K562 (cell line): Measurements from ENCODE around the gene NTSR1. TPM values are rescaled to one million over a fixed set of nuclear protein-coding genes. Genes with fewer than 3 reads are reported as not detected.

ENCODE experiments used
- ATAC-seq: fragments of 200-7000 bp; cut with Tn5 transposase; 3 replicates; pipeline ENCODE4 v1.9.1; 2020; ENCODE audit warnings: moderate library complexity
- BruUV-seq: library from RNA; stranded (reverse); fragments of 400-500 nt; replicated peaks from 2 replicates; lab custom pipeline; 2021; lab: Mats Ljungman, UMichigan
- CTCF ChIA-PET: fragments of 300-600 bp; formaldehyde crosslinking; extraction: SDS; loops from one replicate; lab custom pipeline; 2021; ENCODE audit warnings: low intra/inter-chr PET ratio; lab: Yijun Ruan, JAX
- POLR2A ChIA-PET: fragments of 300-600, 350-650 bp; sonication (Branson Sonifier 250); formaldehyde crosslinking; extraction: SDS; loops from one replicate; lab custom pipeline; 2021; ENCODE audit warnings: antibody characterized with exemption, inconsistent platforms; lab: Yijun Ruan, JAX
- DNase-seq, 4 experiments: peaks; one replicate each; pipeline versions ENCODE4 v3.0.0 to v3.0.0-alpha.2; 2011 to 2018; ENCODE audit warnings: low spot score in 3 of 4, mixed read lengths in 3 of 4; ENCODE audit errors: extremely low read depth in 1 of 4
- FAIRE-seq: peaks from 2 replicates; lab custom pipeline; 2011; peaks lifted over from hg19 to GRCh38; lab: Jason Lieb, UNC
- H2AFZ ChIP-seq: 2 replicates; pipeline ENCODE4 v1.6.0; 2011; ENCODE audit warnings: low read depth, low read length, control low read depth, inconsistent platforms
- H3K27ac ChIP-seq: fragments of 200-600 bp; 3 replicates; pipeline ENCODE4 v1.8.0; 2011; ENCODE audit warnings: low read depth, mild to moderate bottlenecking, control low read depth, inconsistent platforms, low read length, moderate library complexity, mixed read lengths; ENCODE audit errors: extremely low read depth
- H3K27me3 ChIP-seq, 2 experiments: fragments of 300-600 bp in 1 of 2; 2 replicates in 1 of 2; 3 replicates in 1 of 2; pipeline versions ENCODE4 v1.6.0 to v1.8.0; 2011; ENCODE audit warnings: inconsistent platforms in 2 of 2, low read length in 2 of 2, mild to moderate bottlenecking in 1 of 2, mixed read lengths in 1 of 2, moderate library complexity in 1 of 2; ENCODE audit not compliant: control insufficient read depth in 2 of 2, insufficient read depth in 2 of 2
- H3K36me3 ChIP-seq: fragments of 300-600 bp; 3 replicates; pipeline ENCODE4 v1.8.0; 2011; ENCODE audit warnings: mild to moderate bottlenecking, low read length, inconsistent platforms; ENCODE audit not compliant: control insufficient read depth, insufficient read depth
- H3K4me1 ChIP-seq, 2 experiments: fragments of 200-600 bp in 1 of 2; replicated peaks in 1 of 2; 2 replicates in 1 of 2; 3 replicates in 1 of 2; pipeline versions ENCODE4 v1.5.1 to v1.8.0; 2011; ENCODE audit warnings: inconsistent platforms in 2 of 2, low read length in 2 of 2, mild to moderate bottlenecking in 1 of 2, mixed read lengths in 1 of 2, moderate library complexity in 1 of 2; ENCODE audit not compliant: control insufficient read depth in 2 of 2, insufficient read depth in 2 of 2
- H3K4me2 ChIP-seq: 2 replicates; pipeline ENCODE4 v1.6.1; 2011; ENCODE audit warnings: low read length, control low read depth, inconsistent platforms, mixed read lengths; ENCODE audit not compliant: insufficient read depth
- H3K4me3 ChIP-seq: fragments of 200-600 bp; sonication (generic), shearing (Covaris generic); 2 replicates; pipeline ENCODE4 v1.5.1; 2016; ENCODE audit warnings: control low read depth, inconsistent platforms
- H3K79me2 ChIP-seq: fragments of 200-600 bp; 3 replicates; pipeline ENCODE4 v1.8.0; 2011; ENCODE audit warnings: low read length, inconsistent platforms; ENCODE audit not compliant: control insufficient read depth, insufficient read depth
- H3K9ac ChIP-seq, 2 experiments: 2 replicates each; pipeline versions ENCODE4 v1.6.0 to v1.6.1; 2011; ENCODE audit warnings: low read depth in 2 of 2, low read length in 2 of 2, control low read depth in 1 of 2, inconsistent platforms in 1 of 2, mild to moderate bottlenecking in 1 of 2, mixed read lengths in 1 of 2; ENCODE audit not compliant: insufficient read depth in 1 of 2
- H3K9me1 ChIP-seq: one replicate; pipeline ENCODE4 v1.6.0; 2011; ENCODE audit warnings: inconsistent platforms, mild to moderate bottlenecking, low read length, moderate library complexity; ENCODE audit not compliant: control insufficient read depth, insufficient read depth
- H3K9me3 ChIP-seq: replicated peaks from 2 replicates; pipeline ENCODE4 v1.5.1; 2011; ENCODE audit warnings: low read depth, low read length, inconsistent platforms; ENCODE audit not compliant: control insufficient read depth, insufficient read depth
- H4K20me1 ChIP-seq: replicated peaks from 2 replicates; pipeline ENCODE4 v1.6.1; 2011; ENCODE audit warnings: low read length, inconsistent platforms, mixed read lengths; ENCODE audit not compliant: control insufficient read depth, insufficient read depth
- FOXP1 ChIP-seq: sonication (generic); formaldehyde crosslinking; IDR thresholded peaks from 2 replicates; pipeline ENCODE4 v1.8.0; 2022; ENCODE audit warnings: mild to moderate bottlenecking, missing genetic modification reagents
- HSF4 ChIP-seq: fragments of 250-450 bp; sonication (Bioruptor Pico); IDR thresholded peaks from 2 replicates; pipeline ENCODE4 v2.1.2; 2022; ENCODE audit warnings: mild to moderate bottlenecking, moderate library complexity, borderline replicate concordance
- KAT2B ChIP-seq: IDR thresholded peaks from one replicate; pipeline ENCODE4 v1.6.1; 2012; ENCODE audit warnings: low read depth, mild to moderate bottlenecking, control low read depth, inconsistent platforms, low read length, moderate library complexity
- MLLT1 ChIP-seq, 2 experiments: fragments of 450-650 bp; IDR thresholded peaks; 2 replicates each; pipeline ENCODE4 v1.6.1; 2016
- MNT ChIP-seq, 2 experiments: fragments of 450-650 bp; conservative IDR thresholded peaks; 2 replicates each; pipeline ENCODE4 v1.6.1; 2017; ENCODE audit warnings: mild to moderate bottlenecking in 2 of 2, moderate library complexity in 2 of 2
- NFIX ChIP-seq: fragments of 250-450 bp; sonication (Bioruptor Pico); IDR thresholded peaks from 2 replicates; pipeline ENCODE4 v1.4.0; 2020; ENCODE audit warnings: low read depth, mild to moderate bottlenecking, moderate library complexity
- NFRKB ChIP-seq: fragments of 450-650 bp; IDR thresholded peaks from 2 replicates; pipeline ENCODE4 v1.6.1; 2016; ENCODE audit warnings: low read depth
- NFYB ChIP-seq: IDR thresholded peaks from 2 replicates; pipeline ENCODE4 v1.6.1; 2011; ENCODE audit warnings: mild to moderate bottlenecking, moderate library complexity; ENCODE audit not compliant: insufficient read length; ENCODE audit errors: extremely low read depth
- SAFB2 ChIP-seq: fragments of 200-400 bp; formaldehyde crosslinking; IDR thresholded peaks from 2 replicates; pipeline ENCODE4 v1.6.1; 2018; ENCODE audit warnings: borderline replicate concordance, low read length, low read depth, moderate library complexity; ENCODE audit not compliant: severe bottlenecking
- STAT5A ChIP-seq: IDR thresholded peaks from 2 replicates; pipeline ENCODE4 v1.6.1; 2012; ENCODE audit warnings: low read length, inconsistent platforms, borderline replicate concordance
- ZNF263 ChIP-seq: sonication (generic); formaldehyde crosslinking; IDR thresholded peaks from 2 replicates; pipeline ENCODE4 v1.8.0; 2022; ENCODE audit warnings: mild to moderate bottlenecking, missing genetic modification reagents, borderline replicate concordance
- WGBS: fragments of 100-300 bp; shearing (Covaris generic); methylation state at CpG from one replicate; pipeline ENCODE4 v1.1.6; 2016; ENCODE audit warnings: low coverage, mixed read lengths; ENCODE audit not compliant: insufficient coverage; ENCODE audit errors: missing lambda C conversion rate; 5-methylcytosine and 5-hydroxymethylcytosine counted together
- in situ Hi-C: fragments of 300-500 bp; cut with MboI; formaldehyde crosslinking; loops from 4 replicates; pipeline ENCODE4 v1.15.0; 2018; ENCODE audit warnings: inconsistent platforms, mixed read lengths
- intact Hi-C: fragments of 100-400 bp; cut with micrococcal nuclease; formaldehyde crosslinking; loops from 2 replicates; pipeline ENCODE4 v1.14.2; 2022
- polyA plus RNA-seq, 8 experiments: library from polyadenylated mRNA; depleted of rRNA in 4 of 8; stranded (reverse) in 5 of 8; unstranded in 3 of 8; fragments of >200 nt; fragmentation: Nextera tagmentation in 2 of 8; fragmentation: Illumina TruSeq in 1 of 8; extraction: Ambion mirVana in 2 of 8; extraction: Trizol in 1 of 8; gene quantifications; 2 replicates each; pipeline versions ENCODE4 v1.2.1 to v1.2.3, GENCODE V29; 2011 to 2014; ENCODE audit warnings: inconsistent platforms in 1 of 8, missing spikeins in 1 of 8
- total RNA-seq, 7 experiments: library from RNA; depleted of rRNA in 6 of 7; stranded (reverse); fragments of >200 nt in 6 of 7; fragmentation: Illumina TruSeq in 2 of 7; extraction: Trizol in 2 of 7; gene quantifications; 2 replicates each; pipeline versions ENCODE4 v1.2.1 to v1.2.3, GENCODE V29; 2011 to 2021; ENCODE audit warnings: low replicate concordance in 1 of 7

Gene NTSR1
- total and polyA plus RNA-seq, 9 of the 15 experiments (the other 6 are each of a cell fraction or from before 2014, with no cell fraction given): 0.04 to 0.40 (median 0.13) TPM; not detected in 3

- intact Hi-C loops (loop anchor here (5.0 kb wide), 2 partner anchors 142 to 187 kb away; no protein-coding TSS in a partner anchor), in situ Hi-C loops (loop anchor here (10.0 kb wide), 1 partner anchor 315 kb away; no protein-coding TSS in a partner anchor)
- Histone ChIP-seq H2AFZ (no peak overlapping the region), H3K27me3 (no peaks in the 10 kb centered on the region), H3K4me1 (peaks cover 7 to 74% of the 10 kb centered on the region in 2 experiments), H4K20me1 (peaks cover 4% of the 10 kb centered on the region), H3K4me2 (no peak overlapping the region), H3K9me3 (no peaks in the 10 kb centered on the region), H3K36me3 (peaks cover 61% of the 10 kb centered on the region; the same call in 2 of the 3 replicates), H3K4me3 (no peak overlapping the region), H3K27ac (no peak overlapping the region), H3K9me1 (no peaks in the 10 kb centered on the region), H3K79me2 (peaks cover 24% of the 10 kb centered on the region), H3K9ac (peak overlapping the region in 1 of 2 experiments; percentile 64; a peak in 1 of 4 replicates)
- ChIA-PET CTCF (interaction anchor here (2.7 kb wide), 1 partner anchor 141 kb away, joined by 21 read pairs; no protein-coding TSS in a partner anchor), POLR2A (interaction anchor here (0.6 to 1.7 kb wide), 4 partner anchors 9 to 402 kb away, joined by 3 to 6 read pairs (median 3); no protein-coding TSS in a partner anchor)
- no peak for DNase-seq
- no TSS peak for BruUV-seq
- ATAC-seq: no peak
- no peak for FAIRE-seq
- TF ChIP-seq MLLT1 (IDR thresholded peaks at IDR 0.05) (no peak), NFIX (CRISPR knock-in tag) (no peak), ZNF263 (CRISPR knock-in tag) (no peak), NFRKB (no peak), NFYB (no peak), MNT (conservative IDR thresholded peaks at IDR 0.05) (no peak), STAT5A (no peak), SAFB2 (no peak), HSF4 (no peak), FOXP1 (CRISPR knock-in tag) (no peak), KAT2B (no peak)
- WGBS: 97% methylated on average over 16 of the region's 24 CpGs
Observed at GRCh38 chr20:62809530-62810428, 101.1 kb downstream of the NTSR1 start.
